OCI-LY7 (cell line): ENCODE results near the gene NEK4. TPM values are rescaled to one million over a fixed set of nuclear protein-coding genes. Genes with fewer than 3 reads are reported as not detected.

Experiments
- BruUV-seq: library from RNA; stranded (reverse); fragments of 400-500 nt; replicated peaks from 2 replicates; lab custom pipeline; 2021; lab: Mats Ljungman, UMichigan
- CTCF ChIA-PET: fragments of 300-600 bp; sonication (Branson Sonifier 250); formaldehyde crosslinking; loops from one replicate; lab custom pipeline; 2022; ENCODE audit warnings: antibody characterized with exemption; ENCODE audit not compliant: unreplicated experiment; lab: Charles Lee
- POLR2A ChIA-PET: fragments of 300-600 bp; sonication (Branson Sonifier 250); formaldehyde crosslinking; loops from one replicate; lab custom pipeline; 2022; ENCODE audit warnings: antibody characterized with exemption; lab: Charles Lee
- DNase-seq: peaks from one replicate; pipeline ENCODE4 v3.0.0-alpha.2; 2015; ENCODE audit warnings: low spot score
- H2AFZ ChIP-seq: fragments of 200-600 bp; sonication (generic), shearing (Covaris generic); 2 replicates; pipeline ENCODE4 v1.6.1; 2014; ENCODE audit warnings: mild to moderate bottlenecking, antibody characterized with exemption, low read length, moderate library complexity
- H3K27ac ChIP-seq: fragments of 200-600 bp; sonication (generic); 2 replicates; pipeline ENCODE4 v1.5.1; 2014; ENCODE audit warnings: mixed run types, low read depth, mild to moderate bottlenecking, moderate library complexity, low read length, inconsistent platforms; ENCODE audit not compliant: poor library complexity, severe bottlenecking
- H3K36me3 ChIP-seq: fragments of 200-600 bp; sonication (generic); 2 replicates; pipeline ENCODE4 v1.6.1; 2014; ENCODE audit warnings: mild to moderate bottlenecking, antibody characterized with exemption, low read length, moderate library complexity, mixed read lengths; ENCODE audit not compliant: insufficient read depth
- H3K4me1 ChIP-seq: fragments of 200-600 bp; sonication (generic); 2 replicates; pipeline ENCODE4 v1.5.1; 2014; ENCODE audit warnings: mild to moderate bottlenecking, low read length; ENCODE audit not compliant: insufficient read depth, poor library complexity, severe bottlenecking
- H3K4me2 ChIP-seq: fragments of 200-600 bp; sonication (generic); 2 replicates; pipeline ENCODE4 v1.6.1; 2014; ENCODE audit warnings: mild to moderate bottlenecking, low read length
- H3K4me3 ChIP-seq: fragments of 200-600 bp; sonication (generic); 2 replicates; pipeline ENCODE4 v1.5.1; 2014; ENCODE audit warnings: mild to moderate bottlenecking, low read depth, low read length; ENCODE audit not compliant: poor library complexity, severe bottlenecking
- H3K79me2 ChIP-seq: fragments of 200-600 bp; sonication (generic); 2 replicates; pipeline ENCODE4 v1.6.1; 2016; ENCODE audit warnings: low read depth, mild to moderate bottlenecking, low read length, moderate library complexity, mixed read lengths; ENCODE audit not compliant: insufficient read depth
- H3K9me2 ChIP-seq: fragments of 200-600 bp; sonication (generic); 2 replicates; pipeline ENCODE4 v1.6.1; 2016; ENCODE audit warnings: mild to moderate bottlenecking, low read length, mixed read lengths; ENCODE audit not compliant: insufficient read depth
- H3K9me3 ChIP-seq: fragments of 200-600 bp; sonication (generic); 2 replicates; pipeline ENCODE4 v1.6.1; 2014; ENCODE audit warnings: mild to moderate bottlenecking, mixed run types, low read length, mixed read lengths
- H4K20me1 ChIP-seq: fragments of 200-600 bp; sonication (generic); 2 replicates; pipeline ENCODE4 v1.6.1; 2014; ENCODE audit warnings: mild to moderate bottlenecking, antibody characterized with exemption, low read length, moderate library complexity, mixed read lengths; ENCODE audit not compliant: insufficient read depth
- CTCF ChIP-seq: fragments of 200-600 bp; sonication (generic); conservative IDR thresholded peaks from 2 replicates; pipeline ENCODE4 v1.5.1; 2014; ENCODE audit warnings: mild to moderate bottlenecking, antibody characterized with exemption, low read length, moderate library complexity, mixed read lengths
- EZH2phosphoT487 ChIP-seq: fragments of 200-600 bp; sonication (generic); IDR thresholded peaks from 2 replicates; pipeline ENCODE4 v1.6.1; 2018; ENCODE audit warnings: low read depth, borderline replicate concordance, mild to moderate bottlenecking, mixed run types, antibody characterized with exemption, low read length, moderate library complexity, mixed read lengths
- intact Hi-C: fragments of 100-400 bp; cut with micrococcal nuclease; formaldehyde crosslinking; loops from one replicate; pipeline ENCODE4 v1.10.0; 2022; ENCODE audit not compliant: unreplicated experiment
- total RNA-seq, 2 experiments: library from RNA; depleted of rRNA in 1 of 2; stranded (reverse); fragments of >200 nt in 1 of 2; shearing (Covaris generic) in 1 of 2; gene quantifications; 2 replicates each; pipeline ENCODE4 v1.2.3, GENCODE V29; 2014 to 2022

Gene NEK4
- total RNA-seq, 2 experiments from 2014 or later, result 27.5 to 38.6 TPM

DNA sequence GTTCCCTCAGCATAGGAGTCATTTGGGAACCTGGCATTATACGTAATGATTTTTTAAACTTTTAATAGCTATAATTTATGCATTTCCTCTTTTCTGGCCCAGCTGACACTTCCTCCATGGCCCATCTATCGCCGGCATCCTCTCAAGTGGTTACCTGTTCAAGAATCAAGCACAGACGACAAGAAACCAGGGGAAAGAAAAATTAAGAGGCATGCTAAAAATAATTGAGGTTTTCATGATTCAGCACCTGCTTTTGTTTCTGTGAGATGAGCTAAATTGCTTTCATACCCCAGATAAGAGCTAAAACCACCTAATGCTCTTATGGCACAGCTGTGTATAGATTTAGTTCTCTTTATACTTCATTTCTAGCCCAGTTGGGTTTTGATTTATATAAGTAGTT lies 63.2 kb downstream of the NEK4 start:
- H4K20me1 ChIP-seq, result peaks cover 10% of the 10 kb centered on the region; the same call in 1 of the 2 replicates
- no peaks in the 10 kb centered on the region; the same call in 1 of the 2 replicates for H3K9me3 ChIP-seq
- no peak overlapping the region for H2AFZ ChIP-seq
- peaks cover 48% of the 10 kb centered on the region for H3K79me2 ChIP-seq
- no TSS peak for BruUV-seq
- ChIA-PET POLR2A (interaction anchor here (0.5 to 7.4 kb wide), 10 partner anchors 10 to 1671 kb away, joined by 3 to 44 read pairs (median 4); partner anchors contain the start of gene NEK4), CTCF (no interaction called here)
- H3K27ac ChIP-seq, result peak overlapping the region; percentile 63
- H3K4me3 ChIP-seq, result peak overlapping the region; percentile 95
- DNase-seq, result peak; percentile 67
- peak overlapping the region; percentile 98 for H3K4me2 ChIP-seq
- TF ChIP-seq EZH2phosphoT487 (no peak), CTCF (no peak)
- H3K9me2 ChIP-seq, result no peaks in the 10 kb centered on the region
- H3K36me3 ChIP-seq, result peaks cover 45% of the 10 kb centered on the region
- intact Hi-C loops, result no loop called here
- peaks cover 47% of the 10 kb centered on the region for H3K4me1 ChIP-seq

DNA sequence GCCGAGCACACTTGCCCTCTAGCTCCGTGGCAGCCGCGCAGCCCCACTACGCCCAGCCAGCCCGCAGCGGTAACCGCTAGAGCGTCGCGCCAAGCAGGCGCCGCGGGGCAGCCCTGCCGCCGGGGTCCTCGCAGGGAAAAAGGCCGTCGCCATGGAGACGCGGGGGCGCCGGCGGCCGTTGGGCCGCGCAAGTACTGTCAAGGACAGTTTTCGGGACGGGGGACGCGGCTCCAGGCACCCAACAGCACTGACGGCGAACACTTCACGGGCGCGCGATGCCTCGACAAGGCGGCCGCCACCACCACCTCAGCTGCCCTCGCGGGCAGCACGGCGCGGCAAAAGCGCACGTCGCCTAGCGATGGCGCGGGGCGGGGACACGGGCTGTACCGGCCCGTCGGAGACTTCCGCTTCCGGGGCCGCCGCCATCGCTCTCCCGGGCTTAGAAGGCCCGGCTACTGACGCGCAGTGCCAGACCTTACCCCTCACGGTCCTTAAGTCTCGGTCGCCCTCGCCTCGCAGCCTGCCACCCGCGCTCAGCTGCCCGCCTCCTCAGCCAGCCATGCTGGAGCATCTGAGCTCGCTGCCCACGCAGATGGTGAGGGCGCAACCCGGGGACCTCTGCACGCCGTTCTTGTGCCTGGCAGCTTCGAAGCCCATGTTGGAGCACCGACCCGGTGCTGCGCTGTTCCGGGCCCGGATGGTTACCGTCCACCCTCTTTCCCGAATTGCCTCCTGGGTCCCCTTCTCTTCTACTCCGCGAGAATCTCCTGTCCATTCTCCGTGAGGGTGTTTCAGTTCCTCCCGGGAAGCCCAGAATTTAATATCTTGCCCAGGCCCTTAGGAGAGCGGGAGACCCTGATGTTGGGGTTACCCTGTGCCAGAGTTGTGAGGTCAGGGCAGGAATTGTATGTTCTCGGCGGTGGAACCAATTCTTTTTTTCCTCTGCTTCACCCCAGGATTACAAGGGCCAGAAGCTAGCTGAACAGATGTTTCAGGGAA lies 64.8 kb downstream of the NEK4 start, which contains the start of the genes GLT8D1 and SPCS1:
TSS of gene GLT8D1 (minus strand) at position 104 of the 999 bp plus-strand sequence. CDS start 5,331 bp downstream, outside the sequence.
TSS of gene SPCS1 (plus strand) at position 419 of the 999 bp plus-strand sequence. CDS start at position 560, 141 bp downstream.
- CTCF ChIA-PET, result no interaction called here
- H3K4me2 ChIP-seq, result peak within 1 kb of the TSS; percentile 98

More for the DNA sequence above, 64.8 kb downstream of the NEK4 start, which contains the start of the genes GLT8D1 and SPCS1:
- Histone ChIP-seq H3K9me2 (no peaks in the 10 kb centered on the region), H2AFZ (peak within 1 kb of the TSS; percentile 63), H3K36me3 (peaks cover 31% of the 10 kb centered on the region), H3K4me1 (peaks cover 47% of the 10 kb centered on the region), H4K20me1 (peaks cover 10% of the 10 kb centered on the region; the same call in 1 of the 2 replicates), H3K9me3 (no peaks in the 10 kb centered on the region), H3K79me2 (peaks cover 48% of the 10 kb centered on the region), H3K4me3 (peak within 1 kb of the TSS; percentile 95), H3K27ac (peak within 1 kb of the TSS; percentile 63)
- intact Hi-C loops, result loop anchor here (1.0 kb wide), 1 partner anchor 21 kb away; the partner anchor contains the start of gene PBRM1
- DNase-seq, result peak; percentile 92
- no peak for TF ChIP-seq EZH2phosphoT487
- TF ChIP-seq CTCF, result no peak
- no TSS peak for BruUV-seq
- POLR2A ChIA-PET, result interaction anchor here (1.4 to 7.4 kb wide), 7 partner anchors 15 to 65 kb away, joined by 3 to 44 read pairs (median 4); partner anchors contain the start of gene NEK4
